ENCODE results near the gene CMTM1.

CMTM1 gene

GRCh38 chr16:66578651-66579531, 12.7 kb downstream of the CMTM1 start, which contains the start of gene CMTM2:
CMTM2 (plus strand) TSS chr16:66579463; CDS start chr16:66579608, 145 bp downstream.
- no peak within 1 kb of the TSS for H3K27ac ChIP-seq
- no peak for TF ChIP-seq ZFX (IDR thresholded peaks at IDR 0.05; ENCODE audit: borderline replicate concordance)
- no peak for TF ChIP-seq CTCF (IDR thresholded peaks at IDR 0.05)

- TF ChIP-seq CTCF (IDR thresholded peaks at IDR 0.05): no peak
- H3K27ac ChIP-seq: no peak overlapping the region
These were observed 14.5 kb downstream of the CMTM1 start for GRCh38 chr16:66580605-66581209.

- no peak for TF ChIP-seq ZFX (IDR thresholded peaks at IDR 0.05; ENCODE audit: borderline replicate concordance)
- TF ChIP-seq CTCF (IDR thresholded peaks at IDR 0.05): no peak
- no peak overlapping the region for H3K27ac ChIP-seq
These were observed 15.2 kb downstream of the CMTM1 start for GRCh38 chr16:66581246-66581952.

- TF ChIP-seq ZFX (IDR thresholded peaks at IDR 0.05; ENCODE audit: borderline replicate concordance) (no peak), CTCF (IDR thresholded peaks at IDR 0.05) (no peak)
- H3K27ac ChIP-seq: no peak overlapping the region
These were observed 19.4 kb downstream of the CMTM1 start for GRCh38 chr16:66585481-66586239.

- TF ChIP-seq ZFX (IDR thresholded peaks at IDR 0.05; ENCODE audit: borderline replicate concordance) (no peak), CTCF (IDR thresholded peaks at IDR 0.05) (no peak)
- no peak overlapping the region for H3K27ac ChIP-seq
These were observed 21.8 kb downstream of the CMTM1 start for GRCh38 chr16:66587881-66588600.

- no peak overlapping the region for H3K27ac ChIP-seq
- TF ChIP-seq ZFX (IDR thresholded peaks at IDR 0.05; ENCODE audit: borderline replicate concordance) (no peak), CTCF (IDR thresholded peaks at IDR 0.05) (no peak; the same call in 1 of the 2 replicates)
These were observed 22.9 kb downstream of the CMTM1 start for GRCh38 chr16:66588981-66589713.
